ENCODE data around the gene BNC2.

BNC2 gene

DNA sequence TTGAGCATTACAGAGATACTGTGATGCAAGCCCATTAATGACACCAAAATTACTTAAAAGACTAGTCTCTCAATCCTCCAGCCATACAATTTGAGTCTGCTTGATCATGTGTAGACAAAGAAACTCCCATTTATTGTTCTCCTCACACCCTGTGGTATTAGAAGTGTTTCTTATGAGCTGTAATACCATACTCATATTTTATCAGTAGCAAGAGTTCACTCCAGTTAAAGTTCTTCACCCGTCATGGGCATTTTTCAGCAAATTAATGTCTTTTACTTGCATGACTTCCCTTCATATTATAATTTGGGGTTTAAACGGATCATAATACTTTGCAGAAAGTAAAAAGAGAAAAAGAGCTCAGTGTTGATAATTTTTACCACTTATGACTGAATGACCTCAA is 242.9 kb downstream of the BNC2 start:
- DNase-seq (ENCODE audit: low read depth), result no peak

DNA sequence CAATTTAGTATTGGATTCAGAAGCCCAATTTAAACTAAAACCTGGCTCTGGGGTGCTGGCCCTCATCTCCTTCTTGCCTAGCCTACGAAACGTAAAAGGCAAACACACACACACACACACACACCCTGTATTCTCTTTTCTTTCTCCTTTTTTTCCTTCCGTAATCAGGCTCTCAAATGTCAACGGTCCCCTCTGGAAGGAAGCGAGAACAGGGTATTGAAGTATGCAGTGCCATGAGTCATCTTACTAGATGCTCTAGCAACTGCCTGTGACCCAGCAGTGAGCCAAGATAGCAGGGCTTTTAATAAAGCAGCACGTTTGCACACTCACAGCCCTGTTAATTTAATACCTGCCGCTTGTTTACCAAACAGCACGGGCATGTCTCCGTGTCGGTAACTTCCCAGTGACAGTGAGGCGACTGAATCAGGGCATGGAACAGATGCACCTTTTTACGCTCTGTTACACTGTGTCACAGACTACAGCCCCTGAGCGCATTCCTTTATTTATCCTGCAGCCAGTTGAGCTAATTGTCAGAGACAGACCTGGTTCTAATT is 243.8 kb downstream of the BNC2 start:
- DNase-seq (ENCODE audit: low read depth), result no peak

DNA sequence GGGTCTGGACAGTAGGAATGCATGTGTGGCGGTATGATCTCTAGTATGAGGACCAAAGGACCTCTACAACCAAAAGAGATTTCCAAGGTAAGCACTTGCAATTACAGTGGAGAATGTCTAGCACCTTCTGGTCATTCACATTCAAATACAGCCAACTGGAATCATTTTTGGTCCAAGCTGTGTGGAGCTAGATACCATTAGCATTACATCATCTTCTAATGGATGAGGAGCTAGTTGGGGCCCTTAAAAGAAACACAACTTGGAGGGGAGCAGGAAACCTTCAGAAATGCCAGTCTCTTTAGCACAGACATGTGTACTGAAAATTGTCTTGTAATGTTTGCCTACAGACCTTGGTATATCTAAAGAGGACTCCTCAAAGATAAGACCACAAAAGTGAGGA is 244.7 kb downstream of the BNC2 start:
- no peak for DNase-seq (ENCODE audit: low read depth)

DNA sequence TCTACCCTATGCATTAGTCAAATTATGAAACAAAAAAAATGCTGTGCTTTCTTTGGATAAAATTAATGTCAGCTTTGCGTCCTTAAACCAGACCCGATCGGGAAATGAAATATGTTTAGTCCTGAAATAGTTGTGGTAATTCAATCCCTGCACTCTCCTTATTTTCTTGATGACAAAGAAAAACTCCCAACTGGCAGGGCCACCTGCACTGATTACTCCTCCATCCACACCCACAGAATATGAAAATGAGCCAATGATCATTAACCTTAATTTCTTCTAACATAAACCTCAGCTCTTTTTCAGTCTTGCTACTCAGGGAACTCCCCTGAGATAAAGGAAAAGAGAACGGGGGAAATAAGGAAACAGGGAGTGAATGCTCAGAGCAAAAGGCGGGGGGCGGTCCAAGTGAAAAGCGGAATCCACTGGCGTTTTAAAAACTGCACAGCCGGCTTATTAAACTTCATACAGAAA is 245.3 kb downstream of the BNC2 start:
- no peak for DNase-seq (ENCODE audit: low read depth)

DNA sequence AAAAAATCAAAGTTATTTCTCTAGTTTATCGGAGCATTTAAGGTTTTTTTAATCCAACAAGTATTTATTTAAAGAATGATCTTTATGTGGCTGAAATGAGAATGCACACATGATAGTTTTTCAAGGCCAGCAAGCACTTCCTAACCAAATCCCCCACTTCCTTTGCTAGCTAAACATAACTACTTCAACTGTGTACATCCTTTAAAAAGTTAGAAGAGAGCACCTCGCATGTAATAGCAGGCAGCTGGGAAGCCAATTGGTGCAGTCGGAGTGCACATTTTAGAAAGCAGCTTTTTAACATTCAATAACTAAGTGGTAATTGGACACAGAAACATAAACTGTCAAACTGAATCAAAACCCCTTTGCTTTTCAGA is 245.7 kb downstream of the BNC2 start:
- DNase-seq (ENCODE audit: low read depth), result no peak

DNA sequence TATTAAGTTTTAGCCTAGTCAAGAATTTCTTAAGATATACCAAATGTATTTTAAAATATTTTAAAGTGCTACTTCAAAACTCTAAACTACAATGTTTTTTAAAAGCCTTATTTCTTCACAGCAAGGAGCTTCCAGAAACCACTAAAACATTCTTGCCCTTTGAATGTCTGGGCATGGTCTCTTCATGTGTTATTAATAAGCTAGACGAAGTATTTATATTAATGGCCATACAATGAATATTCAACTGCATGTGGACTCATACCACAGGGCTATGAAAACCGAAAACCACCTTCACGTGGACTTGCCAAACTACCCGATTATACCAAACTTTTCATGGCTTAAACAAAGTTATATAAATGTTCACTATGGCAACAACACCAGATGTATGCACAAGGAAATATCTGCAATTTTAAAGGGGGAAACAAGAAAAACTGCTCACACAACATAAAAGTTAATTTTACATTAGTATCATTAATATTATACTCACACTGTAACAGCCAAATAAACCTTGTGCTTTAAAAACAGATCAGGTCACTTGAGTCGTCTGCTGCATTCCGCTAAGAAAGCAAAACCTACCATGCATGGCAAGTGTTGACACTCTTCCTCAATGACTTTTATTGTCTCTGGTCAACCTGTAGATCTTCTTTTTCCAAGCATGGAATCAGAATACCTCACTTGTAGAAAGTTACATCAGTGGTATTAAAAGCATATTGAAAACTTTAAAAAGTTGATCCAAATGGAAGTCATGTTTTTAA is 246.3 kb downstream of the BNC2 start:
- DNase-seq (ENCODE audit: low read depth), result no peak

DNA sequence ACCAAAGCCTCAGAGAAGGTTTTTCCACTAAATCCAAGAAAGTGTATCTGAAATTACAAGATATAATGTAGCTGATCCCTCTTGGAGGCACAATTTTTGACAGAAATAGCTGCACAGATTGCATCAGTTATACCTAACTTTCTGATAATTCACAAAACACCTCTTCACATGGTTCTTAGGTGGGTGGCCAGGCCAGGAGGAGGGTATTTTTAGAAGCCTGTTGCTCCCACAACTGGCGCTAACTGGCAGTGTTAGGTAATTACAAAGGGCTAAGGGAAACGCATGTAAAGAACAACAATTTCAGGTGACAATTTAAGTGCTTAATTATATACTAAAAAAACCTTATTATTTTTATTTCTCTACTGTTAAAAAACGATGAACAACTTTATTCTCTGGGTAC is 247.9 kb downstream of the BNC2 start:
- DNase-seq (ENCODE audit: low read depth), result no peak

DNA sequence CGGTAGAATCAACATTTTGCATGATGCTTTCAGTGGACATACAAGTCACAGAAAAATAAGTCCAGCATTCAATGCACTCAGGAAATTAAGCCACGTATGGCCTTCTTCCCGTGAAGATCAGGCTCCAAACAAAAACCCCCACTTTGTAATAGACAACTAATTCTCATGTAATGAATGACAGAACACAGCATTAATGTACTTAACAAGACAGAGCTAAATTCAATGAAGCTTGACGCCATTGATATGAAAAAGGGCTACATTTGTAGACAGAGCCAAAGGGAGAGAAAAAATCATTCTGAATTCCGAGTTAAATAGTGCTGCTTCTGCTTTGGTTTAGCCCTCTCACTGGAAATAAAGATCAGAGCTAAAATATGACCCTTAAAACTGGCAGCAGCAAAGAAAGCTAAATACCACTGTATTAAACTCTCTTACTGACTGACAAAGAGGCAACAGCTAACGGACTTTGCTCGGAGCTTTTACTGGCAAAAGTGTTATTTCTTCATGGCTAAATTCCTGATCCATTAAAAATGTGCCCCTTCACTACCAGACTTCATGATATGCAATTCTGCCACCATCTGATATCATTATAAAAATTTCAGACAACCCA is 250.5 kb downstream of the BNC2 start:
- DNase-seq (ENCODE audit: low read depth), result no peak

DNA sequence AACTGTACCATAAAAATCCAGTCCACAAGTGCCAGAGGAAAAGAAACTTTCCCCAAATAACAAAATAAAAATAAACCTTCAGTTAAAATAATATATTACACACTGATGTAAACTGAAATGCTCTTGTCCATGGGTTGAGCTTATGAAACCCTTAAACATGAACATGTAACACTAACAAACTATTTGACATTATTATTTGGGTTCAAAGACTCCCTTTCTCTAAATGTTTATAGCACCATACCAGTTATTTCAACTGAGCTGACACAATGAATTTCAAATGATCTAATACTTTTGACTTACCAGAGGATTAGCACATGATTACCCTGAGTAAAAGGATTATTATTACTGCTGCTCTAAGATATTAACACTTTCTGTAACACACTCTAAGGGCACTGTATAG is 251.1 kb downstream of the BNC2 start:
- no peak for DNase-seq (ENCODE audit: low read depth)

DNA sequence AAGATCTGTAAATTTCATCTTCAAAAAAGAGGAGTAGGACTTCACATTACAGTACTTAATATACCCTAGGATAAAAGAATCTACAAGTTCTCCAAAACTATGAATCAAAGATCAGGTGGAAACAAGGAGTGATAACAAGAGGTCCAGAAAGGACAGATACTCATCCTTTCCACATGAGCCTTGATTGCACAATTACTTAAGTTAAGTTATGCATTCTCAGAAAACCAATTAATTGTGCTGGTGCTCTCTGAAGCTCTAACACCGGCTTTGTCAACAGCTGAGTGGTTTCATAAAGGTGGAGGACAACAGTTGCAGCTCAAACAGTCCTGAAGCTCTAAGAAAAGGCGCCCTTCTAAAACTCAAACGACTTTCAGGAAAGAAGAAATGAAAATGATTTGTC is 251.9 kb downstream of the BNC2 start:
- no peak for DNase-seq (ENCODE audit: low read depth)

DNA sequence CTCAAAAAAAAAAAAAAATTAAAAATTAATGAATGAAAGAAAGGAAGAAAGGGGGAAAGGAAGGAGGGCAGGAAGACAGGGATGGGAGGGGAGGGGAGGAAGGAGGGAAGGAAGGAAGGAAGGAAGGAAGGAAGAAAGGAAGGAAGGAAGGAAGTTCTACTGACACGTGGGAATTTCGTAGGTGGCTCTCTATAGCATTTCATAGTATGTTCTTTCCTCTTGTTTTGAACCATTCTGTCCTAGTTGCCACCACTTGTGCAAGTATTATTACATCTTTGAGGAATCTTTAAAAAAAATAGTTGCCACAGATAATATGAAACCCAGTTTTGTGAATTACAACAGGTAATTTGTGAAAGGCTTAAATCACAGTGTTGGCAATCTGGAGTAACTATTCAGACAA is 253.8 kb downstream of the BNC2 start:
- no peak for DNase-seq (ENCODE audit: low read depth)

DNA sequence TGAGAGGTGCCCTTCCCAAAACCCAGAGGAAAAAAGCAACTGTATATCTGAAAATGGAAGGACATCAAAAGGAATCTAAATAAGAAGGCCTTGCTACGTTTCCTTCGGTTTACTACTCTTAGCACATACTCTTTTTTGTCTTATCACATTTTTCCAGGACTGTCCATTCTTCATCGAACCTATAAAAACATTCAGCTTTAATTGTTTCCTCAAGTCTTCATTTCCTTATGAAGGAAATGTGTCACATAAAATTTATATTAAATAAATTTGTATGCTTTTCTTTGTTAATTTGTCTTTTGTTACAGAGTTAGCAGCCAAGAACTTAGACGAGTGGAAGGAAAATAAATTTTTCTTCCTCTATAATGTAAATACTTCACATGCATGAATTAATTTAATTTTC is 255.0 kb downstream of the BNC2 start:
- no peak for DNase-seq (ENCODE audit: low read depth)

DNA sequence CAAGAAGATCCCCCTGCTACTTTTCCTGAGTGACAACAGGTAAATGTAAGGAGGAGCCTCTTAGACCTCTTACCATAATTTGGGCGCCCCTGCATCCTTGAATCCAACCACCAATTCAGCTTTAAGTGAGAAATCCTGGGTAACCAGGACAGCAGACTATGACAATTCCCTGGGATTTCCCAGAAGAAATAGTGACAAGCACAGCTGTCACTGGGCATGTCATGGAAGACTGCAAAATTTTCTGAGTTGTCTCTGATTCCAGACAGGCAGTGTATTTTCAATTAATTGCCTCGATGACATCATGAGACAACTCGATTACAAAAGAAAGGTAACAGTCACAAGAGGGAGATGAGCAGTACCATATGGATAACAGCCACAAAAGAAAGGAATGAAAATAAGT is 256.9 kb downstream of the BNC2 start:
- DNase-seq (ENCODE audit: low read depth), result no peak

DNA sequence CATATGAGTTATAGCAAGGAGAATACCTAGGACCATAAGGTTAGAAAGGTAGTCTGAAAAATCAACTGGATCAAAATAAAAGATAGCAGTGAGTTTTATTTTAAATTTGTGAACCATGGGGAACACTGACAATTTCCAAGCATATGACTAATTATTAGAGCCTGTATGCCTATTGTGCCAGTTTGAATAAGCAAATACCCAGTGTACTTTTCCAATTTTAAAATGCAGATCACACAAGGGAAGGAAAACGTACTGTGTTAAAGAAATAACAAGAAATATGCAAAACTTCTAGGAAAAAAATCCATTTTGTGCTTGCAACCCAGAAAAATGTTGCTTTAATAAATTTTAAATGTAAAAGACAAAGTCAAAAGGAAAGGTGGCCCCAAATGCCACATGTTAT is 257.4 kb downstream of the BNC2 start:
- DNase-seq (ENCODE audit: low read depth), result no peak

DNA sequence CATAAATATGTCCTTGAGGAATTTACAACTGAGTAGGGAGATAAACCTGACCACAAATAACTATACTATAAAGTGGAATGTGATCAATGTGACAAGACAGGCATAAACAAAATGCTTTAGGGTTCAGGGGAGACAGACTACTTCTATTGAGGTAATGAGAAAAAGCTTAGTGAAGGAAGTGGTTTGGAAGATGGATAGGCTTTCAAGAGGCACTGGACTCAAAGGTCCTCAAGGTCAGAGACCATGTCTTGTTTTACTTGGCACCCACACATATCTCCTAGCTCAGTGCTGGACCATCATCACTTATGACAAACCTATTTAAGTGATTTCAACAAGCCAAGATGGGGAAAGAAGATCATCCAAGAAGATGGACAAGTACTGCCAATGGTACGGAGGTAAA is 257.8 kb downstream of the BNC2 start:
- DNase-seq (ENCODE audit: low read depth), result no peak

DNA sequence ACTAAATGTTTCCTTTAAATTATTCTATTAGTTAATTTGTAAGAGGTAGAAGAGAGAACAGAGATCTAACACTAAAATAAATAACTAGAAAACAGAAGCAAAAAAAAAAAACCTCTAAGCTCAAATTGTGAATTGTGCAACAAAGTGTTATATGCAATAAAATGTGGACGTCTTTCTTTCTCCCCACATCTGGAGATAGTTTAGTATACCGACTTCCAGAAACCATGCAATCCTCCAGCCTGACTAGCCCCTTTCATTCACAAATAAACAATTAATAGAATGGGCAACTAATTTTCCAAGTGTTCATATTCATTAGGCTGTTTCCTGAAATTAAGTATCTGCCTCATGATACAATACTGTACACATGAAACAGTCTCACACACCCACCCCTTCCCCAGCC is 258.5 kb downstream of the BNC2 start:
- no peak for DNase-seq (ENCODE audit: low read depth)

DNA sequence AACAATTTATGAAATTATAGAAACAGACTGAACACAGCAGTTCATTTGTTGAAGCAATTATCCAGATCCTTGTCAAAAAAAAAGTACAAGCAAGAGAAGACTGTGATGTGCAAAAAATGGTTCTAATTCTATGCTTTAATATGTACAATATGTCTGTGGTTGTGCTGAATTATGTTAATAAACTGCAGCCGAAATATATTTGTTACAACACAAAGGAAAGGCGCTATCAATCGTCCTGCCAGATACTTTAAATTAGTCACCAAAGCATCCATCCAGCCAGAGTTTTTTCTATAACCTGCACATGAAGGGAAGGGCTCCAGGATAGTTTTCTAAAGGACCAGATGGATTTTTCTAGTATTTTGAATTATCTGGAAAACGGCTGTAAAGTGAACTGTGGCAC is 259.5 kb downstream of the BNC2 start:
- no peak for DNase-seq (ENCODE audit: low read depth)

DNA sequence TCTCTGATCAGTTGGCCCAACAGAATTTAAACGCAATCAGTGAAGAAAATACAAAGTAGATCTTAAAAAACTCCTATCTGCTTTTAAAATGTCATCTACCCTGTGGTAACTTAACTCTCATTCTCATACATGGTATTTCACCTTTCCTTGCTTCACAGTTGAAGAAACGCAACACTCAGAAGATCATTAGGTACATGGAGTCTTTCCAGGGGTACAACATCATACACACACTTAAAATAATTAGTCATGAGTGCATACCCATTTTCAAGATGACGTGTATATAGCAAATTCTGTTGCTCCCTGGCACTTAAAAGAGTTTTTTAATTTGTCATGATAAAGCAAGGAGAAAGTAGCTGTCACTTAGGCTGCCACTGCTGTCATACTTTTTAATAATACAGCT is 259.9 kb downstream of the BNC2 start:
- DNase-seq (ENCODE audit: low read depth), result no peak

DNA sequence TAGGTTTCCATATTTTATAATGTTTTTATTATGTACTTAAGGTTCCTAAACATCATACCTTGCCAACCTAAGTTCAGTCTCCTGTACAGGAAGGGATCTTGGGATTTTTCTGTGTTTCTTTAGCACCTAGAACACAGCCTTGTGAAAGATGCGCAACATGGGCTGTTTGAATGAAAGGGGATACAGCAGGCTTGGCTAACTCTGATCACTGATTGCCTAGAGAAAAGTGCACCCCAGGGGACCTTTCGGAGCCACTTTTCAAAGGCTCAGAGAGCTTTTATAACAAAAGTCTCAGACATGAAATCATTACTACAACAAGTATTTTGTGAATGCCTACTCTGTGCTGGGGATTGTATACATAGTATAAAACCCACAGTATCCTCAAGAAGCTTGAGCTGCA is 261.6 kb downstream of the BNC2 start:
- DNase-seq (ENCODE audit: low read depth), result no peak

DNA sequence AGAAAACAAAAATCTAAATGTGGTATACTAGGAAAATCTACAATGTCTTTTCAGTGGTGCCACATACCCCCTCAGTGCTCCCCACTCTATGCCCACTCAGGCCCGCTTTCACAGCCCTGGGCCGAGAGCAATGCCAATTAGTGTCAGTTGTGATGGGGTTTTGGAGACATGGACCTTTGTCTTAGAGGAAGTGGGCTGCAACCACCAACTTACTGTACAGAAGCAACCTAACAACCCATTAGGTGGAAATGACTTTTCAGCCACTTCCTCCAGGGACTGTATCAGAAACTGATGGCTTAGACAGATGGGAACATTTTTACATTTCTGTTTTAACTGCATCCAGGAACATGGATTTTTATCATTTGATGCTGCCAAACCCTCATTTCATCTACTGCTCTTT is 268.0 kb downstream of the BNC2 start:
- DNase-seq (ENCODE audit: low read depth), result no peak

DNA sequence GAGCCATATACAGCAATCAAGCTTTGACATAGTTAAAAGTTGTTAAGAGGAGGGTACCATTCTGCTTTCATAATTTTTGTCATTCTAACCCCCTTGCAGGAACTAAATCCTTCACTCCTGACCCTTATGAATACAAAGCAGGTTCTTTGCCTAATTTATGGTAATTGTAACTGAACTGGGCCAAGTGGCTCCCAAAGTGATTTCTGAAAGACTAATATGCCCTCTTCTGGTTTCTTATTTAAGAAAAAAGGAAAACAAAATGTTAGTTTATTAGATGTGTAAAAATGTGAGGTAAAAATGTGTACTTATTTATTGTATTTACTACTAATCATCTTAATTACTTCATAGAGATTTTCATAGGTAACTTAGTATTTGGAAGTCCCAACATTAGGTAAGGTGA is 268.5 kb downstream of the BNC2 start:
- DNase-seq (ENCODE audit: low read depth), result no peak

DNA sequence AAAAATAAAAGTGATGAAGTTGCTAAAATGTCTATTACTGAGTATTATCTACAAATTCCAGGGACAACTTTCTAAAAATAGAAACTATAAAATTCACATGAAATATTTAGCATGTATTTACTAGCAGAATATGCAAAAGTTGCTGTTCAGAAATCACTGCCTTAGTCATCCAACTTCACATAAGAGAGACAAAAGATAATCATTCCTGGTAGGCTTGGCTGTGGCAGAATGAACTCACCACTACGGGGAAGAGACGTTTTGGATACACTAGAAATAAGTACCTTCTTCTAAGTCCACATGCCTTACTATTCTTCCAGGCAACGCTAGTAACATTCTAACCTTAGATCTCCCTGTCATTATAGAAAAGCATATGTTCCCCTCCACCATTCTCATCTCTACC is 272.2 kb downstream of the BNC2 start:
- no peak for DNase-seq (ENCODE audit: low read depth)

DNA sequence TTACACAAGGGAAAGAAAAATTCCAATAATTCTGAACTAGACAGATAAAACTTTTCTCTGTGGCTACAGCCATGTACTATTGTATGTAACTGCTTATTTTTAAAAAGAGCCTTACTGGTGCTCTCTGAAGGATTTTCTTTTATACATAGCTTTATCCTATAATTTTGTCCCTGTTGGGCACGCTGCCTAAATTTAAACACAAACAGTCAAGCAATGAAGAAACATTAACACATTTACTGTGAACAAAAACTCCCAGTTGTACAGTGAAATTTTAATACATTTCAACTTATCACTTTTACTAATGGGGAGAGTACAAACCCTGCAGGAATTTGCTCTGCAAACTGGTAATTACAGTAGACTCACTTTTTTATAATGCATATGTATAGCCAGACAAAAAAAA is 273.3 kb downstream of the BNC2 start:
- DNase-seq (ENCODE audit: low read depth), result no peak

DNA sequence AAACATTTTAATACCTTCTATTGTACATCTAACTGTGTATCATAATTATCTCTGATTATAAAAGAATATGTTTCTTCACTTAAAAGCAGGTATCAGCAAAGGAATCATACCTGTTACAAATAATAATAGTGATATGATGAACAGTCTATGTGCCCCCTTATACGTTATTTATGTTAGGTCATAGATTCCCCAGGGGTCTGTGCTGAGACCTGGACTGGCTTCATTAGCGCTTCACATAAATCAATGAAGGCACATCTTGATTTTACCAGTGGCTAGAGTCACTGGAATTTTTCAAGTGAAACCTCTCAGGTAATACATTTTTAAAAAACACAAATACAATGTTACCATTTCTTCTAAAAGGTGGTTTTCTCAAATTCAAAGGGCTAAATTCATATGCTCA is 275.2 kb downstream of the BNC2 start:
- no peak for DNase-seq (ENCODE audit: low read depth)

Data from stimulated activated CD8-positive, alpha-beta memory T cell treated with anti-CD3 and anti-CD28 coated beads, Interleukin-12 subunit alpha, Interleukin-12 subunit beta, amount 100 ng/mL, for 4 hours (primary cell).